Astrocyte (in vitro differentiated cells and primary cell): Measurements from ENCODE around the gene ARHGAP23. TPM values are rescaled to one million over a fixed set of nuclear protein-coding genes. Genes with fewer than 3 reads are reported as not detected.

Experiments used
- DNase-seq: peaks from one replicate; pipeline ENCODE4 v3.0.0-alpha.2; 2010; ENCODE audit warnings: low read depth
- FAIRE-seq: peaks from 2 replicates; lab custom pipeline; 2011; peaks lifted over from hg19 to GRCh38; lab: Jason Lieb, UNC
- H2AFZ ChIP-seq: 2 replicates; pipeline ENCODE4 v1.6.0; 2012; ENCODE audit warnings: low read depth, low read length, inconsistent platforms
- H3K27ac ChIP-seq: 2 replicates; pipeline ENCODE4 v1.5.1; 2011; ENCODE audit warnings: low read depth, low read length, inconsistent platforms
- H3K27me3 ChIP-seq: 2 replicates; pipeline ENCODE4 v1.6.0; 2011; ENCODE audit warnings: low read length, inconsistent platforms; ENCODE audit not compliant: insufficient read depth
- H3K36me3 ChIP-seq: 2 replicates; pipeline ENCODE4 v1.5.1; 2011; ENCODE audit warnings: low read length, inconsistent platforms; ENCODE audit not compliant: insufficient read depth
- H3K4me1 ChIP-seq: 2 replicates; pipeline ENCODE4 v1.5.1; 2011; ENCODE audit warnings: low read length, inconsistent platforms; ENCODE audit not compliant: insufficient read depth
- H3K4me2 ChIP-seq: 2 replicates; pipeline ENCODE4 v1.6.0; 2012; ENCODE audit warnings: low read length, inconsistent platforms
- H3K4me3 ChIP-seq: 2 replicates; pipeline ENCODE4 v1.5.1; 2011; ENCODE audit warnings: low read depth, mild to moderate bottlenecking, low read length, inconsistent platforms; ENCODE audit not compliant: insufficient read depth
- H3K79me2 ChIP-seq: 2 replicates; pipeline ENCODE4 v1.6.0; 2012; ENCODE audit warnings: mild to moderate bottlenecking, low read length, inconsistent platforms; ENCODE audit not compliant: insufficient read depth
- H3K9ac ChIP-seq: 2 replicates; pipeline ENCODE4 v1.6.0; 2012; ENCODE audit warnings: mild to moderate bottlenecking, low read length, inconsistent platforms
- H3K9me3 ChIP-seq: 2 replicates; pipeline ENCODE4 v1.5.1; 2012; ENCODE audit warnings: low read depth, mild to moderate bottlenecking, low read length, inconsistent platforms; ENCODE audit not compliant: insufficient read depth
- H4K20me1 ChIP-seq: 2 replicates; pipeline ENCODE4 v1.6.0; 2012; ENCODE audit warnings: low read length, inconsistent platforms; ENCODE audit not compliant: insufficient read depth
- H3K27ac Mint-ChIP-seq: one replicate; pipeline ENCODE4 v1.8.0; 2021; ENCODE audit warnings: mild to moderate bottlenecking, mixed read lengths; ENCODE audit not compliant: unreplicated experiment
- H3K27me3 Mint-ChIP-seq: one replicate; pipeline ENCODE4 v1.8.0; 2021; ENCODE audit warnings: low read depth, mixed read lengths; ENCODE audit not compliant: unreplicated experiment
- H3K36me3 Mint-ChIP-seq: one replicate; pipeline ENCODE4 v1.8.0; 2021; ENCODE audit warnings: low read depth, mixed read lengths; ENCODE audit not compliant: unreplicated experiment
- H3K4me1 Mint-ChIP-seq: one replicate; pipeline ENCODE4 v1.8.0; 2021; ENCODE audit warnings: low read depth, mixed read lengths; ENCODE audit not compliant: unreplicated experiment
- H3K4me3 Mint-ChIP-seq: one replicate; pipeline ENCODE4 v1.8.0; 2021; ENCODE audit warnings: mild to moderate bottlenecking, moderate library complexity, mixed read lengths; ENCODE audit not compliant: unreplicated experiment
- H3K9me3 Mint-ChIP-seq: one replicate; pipeline ENCODE4 v1.8.0; 2021; ENCODE audit warnings: mild to moderate bottlenecking, mixed read lengths; ENCODE audit not compliant: unreplicated experiment
- CTCF ChIP-seq: IDR thresholded peaks from 2 replicates; pipeline ENCODE4 v1.5.1; 2011; ENCODE audit warnings: low read depth, mild to moderate bottlenecking, inconsistent platforms, low read length, moderate library complexity; ENCODE audit not compliant: insufficient read depth
- EZH2 ChIP-seq: IDR thresholded peaks from 2 replicates; pipeline ENCODE4 v1.6.1; 2012; ENCODE audit warnings: mild to moderate bottlenecking, low read length, inconsistent platforms; ENCODE audit not compliant: insufficient read depth
- total RNA-seq: library from RNA; stranded (reverse); gene quantifications from 2 replicates; pipeline ENCODE4 v1.2.1, GENCODE V29; 2021

Gene ARHGAP23
- total RNA-seq, 1 donor from 2014 or later: 118 TPM

GRCh38 chr17:38440614-38441397 is 12.5 kb downstream of the ARHGAP23 start:
- Mint-ChIP-seq H3K4me3 (no peak overlapping the region), H3K36me3 (peaks cover 22% of the 10 kb centered on the region), H3K27ac (no peak overlapping the region), H3K27me3 (no peaks in the 10 kb centered on the region), H3K4me1 (peaks cover 17% of the 10 kb centered on the region), H3K9me3 (no peaks in the 10 kb centered on the region)
- DNase-seq: no peak
- no peak overlapping the region for H2AFZ ChIP-seq
- peaks cover 84% of the 10 kb centered on the region for H4K20me1 ChIP-seq
- H3K4me3 ChIP-seq: no peak overlapping the region
- no peak overlapping the region for H3K27ac ChIP-seq
- H3K27me3 ChIP-seq: no peaks in the 10 kb centered on the region
- peaks cover 71% of the 10 kb centered on the region for H3K79me2 ChIP-seq
- H3K4me1 ChIP-seq: peaks cover 12% of the 10 kb centered on the region
- no peaks in the 10 kb centered on the region for H3K9me3 ChIP-seq
- no peak for FAIRE-seq
- no peak overlapping the region for H3K9ac ChIP-seq
- no peak for TF ChIP-seq EZH2
- TF ChIP-seq CTCF: no peak
- H3K36me3 ChIP-seq: no peaks in the 10 kb centered on the region
- H3K4me2 ChIP-seq: no peak overlapping the region

- H3K4me2 ChIP-seq: no peak overlapping the region
- Mint-ChIP-seq H3K27me3 (no peaks in the 10 kb centered on the region), H3K4me1 (peaks cover 17% of the 10 kb centered on the region), H3K36me3 (peaks cover 21% of the 10 kb centered on the region), H3K9me3 (no peaks in the 10 kb centered on the region), H3K27ac (no peak overlapping the region), H3K4me3 (no peak overlapping the region)
- TF ChIP-seq EZH2 (no peak), CTCF (no peak)
- peaks cover 68% of the 10 kb centered on the region for H3K79me2 ChIP-seq
- no peak overlapping the region for H3K9ac ChIP-seq
- no peak for DNase-seq
- H3K27me3 ChIP-seq: no peaks in the 10 kb centered on the region
- H2AFZ ChIP-seq: no peak overlapping the region
- no peak overlapping the region for H3K4me3 ChIP-seq
- peaks cover 78% of the 10 kb centered on the region for H4K20me1 ChIP-seq
- H3K36me3 ChIP-seq: no peaks in the 10 kb centered on the region
- no peaks in the 10 kb centered on the region for H3K9me3 ChIP-seq
- H3K27ac ChIP-seq: no peak overlapping the region
- no peak for FAIRE-seq
- peaks cover 12% of the 10 kb centered on the region for H3K4me1 ChIP-seq
These were observed 13.3 kb downstream of the ARHGAP23 start for GRCh38 chr17:38441429-38442061.
